Mesenchymal stem cell (in vitro differentiated cells and primary cell): Measurements from ENCODE around the gene NOSTRIN.

Experiments
- DNase-seq: peaks from one replicate; pipeline ENCODE4 v3.0.0-alpha.2; 2013
- H2AFZ ChIP-seq: one replicate; pipeline ENCODE4 v1.6.1; 2013; ENCODE audit warnings: low read depth, mild to moderate bottlenecking, control low read depth, inconsistent platforms, low read length, moderate library complexity
- H2AK5ac ChIP-seq: 2 replicates; pipeline ENCODE4 v1.6.1; 2013; ENCODE audit warnings: low read length, moderate library complexity, mild to moderate bottlenecking, inconsistent platforms; ENCODE audit not compliant: severe bottlenecking
- H2BK120ac ChIP-seq: one replicate; pipeline ENCODE4 v1.6.1; 2013; ENCODE audit warnings: low read depth, mild to moderate bottlenecking, inconsistent platforms, low read length, moderate library complexity
- H2BK12ac ChIP-seq, 2 experiments: one replicate each; pipeline ENCODE4 v1.6.1; 2013; ENCODE audit warnings: inconsistent platforms in 2 of 2, low read length in 2 of 2, mild to moderate bottlenecking in 2 of 2, moderate library complexity in 2 of 2, control low read depth in 1 of 2
- H2BK15ac ChIP-seq: one replicate; pipeline ENCODE4 v1.6.1; 2013; ENCODE audit warnings: mild to moderate bottlenecking, low read depth, inconsistent platforms; ENCODE audit not compliant: poor library complexity, severe bottlenecking
- H2BK5ac ChIP-seq: 2 replicates; pipeline ENCODE4 v1.6.1; 2013; ENCODE audit warnings: low read depth, mild to moderate bottlenecking, low read length, control low read depth, inconsistent platforms; ENCODE audit not compliant: poor library complexity, severe bottlenecking
- H3K14ac ChIP-seq, 2 experiments: one replicate each; pipeline ENCODE4 v1.6.1; 2013; ENCODE audit warnings: inconsistent platforms in 2 of 2, low read length in 2 of 2, control low read depth in 1 of 2, mild to moderate bottlenecking in 1 of 2, moderate library complexity in 1 of 2
- H3K18ac ChIP-seq, 2 experiments: one replicate each; pipeline ENCODE4 v1.6.1; 2013; ENCODE audit warnings: inconsistent platforms in 2 of 2, low read length in 2 of 2, control low read depth in 1 of 2, low read depth in 1 of 2, mild to moderate bottlenecking in 1 of 2
- H3K23ac ChIP-seq, 2 experiments: one replicate each; pipeline ENCODE4 v1.6.1; 2013; ENCODE audit warnings: inconsistent platforms in 2 of 2, low read length in 2 of 2, mild to moderate bottlenecking in 2 of 2, moderate library complexity in 2 of 2, control low read depth in 1 of 2
- H3K27ac ChIP-seq: 2 replicates; pipeline ENCODE4 v1.5.1; 2013; ENCODE audit warnings: mild to moderate bottlenecking, moderate library complexity, low read length, control low read depth, inconsistent platforms; ENCODE audit not compliant: poor library complexity, severe bottlenecking
- H3K27me3 ChIP-seq, 2 experiments: 2 replicates each; pipeline versions ENCODE4 v1.6.1 to v1.7.0; 2013; ENCODE audit warnings: low read length in 2 of 2, mild to moderate bottlenecking in 2 of 2, moderate library complexity in 2 of 2, control low read depth in 1 of 2, inconsistent platforms in 1 of 2; ENCODE audit not compliant: control insufficient read depth in 1 of 2, insufficient read depth in 1 of 2
- H3K36me3 ChIP-seq, 2 experiments: 2 replicates each; pipeline versions ENCODE4 v1.6.1 to v1.7.0; 2013; ENCODE audit warnings: low read length in 2 of 2, control low read depth in 1 of 2, inconsistent platforms in 1 of 2, low read depth in 1 of 2, mild to moderate bottlenecking in 1 of 2; ENCODE audit not compliant: insufficient read depth in 2 of 2, control insufficient read depth in 1 of 2
- H3K4ac ChIP-seq, 2 experiments: one replicate each; pipeline ENCODE4 v1.6.1; 2013; ENCODE audit warnings: inconsistent platforms in 2 of 2, low read length in 2 of 2, mild to moderate bottlenecking in 2 of 2, moderate library complexity in 2 of 2, control low read depth in 1 of 2, low read depth in 1 of 2
- H3K4me1 ChIP-seq: 2 replicates; pipeline ENCODE4 v1.6.1; 2013; ENCODE audit warnings: low read depth, low read length, control low read depth; ENCODE audit not compliant: control insufficient read depth, insufficient read depth
- H3K4me2 ChIP-seq: 2 replicates; pipeline ENCODE4 v1.6.1; 2013; ENCODE audit warnings: low read length, mild to moderate bottlenecking, inconsistent platforms; ENCODE audit not compliant: poor library complexity, severe bottlenecking
- H3K4me3 ChIP-seq, 2 experiments: 2 replicates each; pipeline versions ENCODE4 v1.5.1 to v1.7.0; 2013; ENCODE audit warnings: low read length in 2 of 2, mild to moderate bottlenecking in 2 of 2, control low read depth in 1 of 2, low read depth in 1 of 2; ENCODE audit not compliant: insufficient read depth in 1 of 2
- H3K79me1 ChIP-seq: replicated peaks from 2 replicates; pipeline ENCODE4 v1.6.1; 2013; ENCODE audit warnings: mild to moderate bottlenecking, control low read depth, low read length, inconsistent platforms; ENCODE audit not compliant: poor library complexity, severe bottlenecking
- H3K9ac ChIP-seq: 2 replicates; pipeline ENCODE4 v1.7.0; 2013; ENCODE audit warnings: mild to moderate bottlenecking, low read length, moderate library complexity
- H3K9me3 ChIP-seq: 2 replicates; pipeline ENCODE4 v1.7.0; 2013; ENCODE audit warnings: mild to moderate bottlenecking, low read length; ENCODE audit not compliant: control insufficient read depth
- H4K8ac ChIP-seq: one replicate; pipeline ENCODE4 v1.6.1; 2013; ENCODE audit warnings: inconsistent platforms, mild to moderate bottlenecking, low read length, moderate library complexity
- H4K91ac ChIP-seq: one replicate; pipeline ENCODE4 v1.6.1; 2013; ENCODE audit warnings: mild to moderate bottlenecking, low read length, inconsistent platforms
- WGBS: methylation state at CpG from one replicate; pipeline ENCODE4 v1.1.7; 2013; ENCODE audit warnings: mixed read lengths; 5-methylcytosine and 5-hydroxymethylcytosine counted together

NOSTRIN gene

DNA sequence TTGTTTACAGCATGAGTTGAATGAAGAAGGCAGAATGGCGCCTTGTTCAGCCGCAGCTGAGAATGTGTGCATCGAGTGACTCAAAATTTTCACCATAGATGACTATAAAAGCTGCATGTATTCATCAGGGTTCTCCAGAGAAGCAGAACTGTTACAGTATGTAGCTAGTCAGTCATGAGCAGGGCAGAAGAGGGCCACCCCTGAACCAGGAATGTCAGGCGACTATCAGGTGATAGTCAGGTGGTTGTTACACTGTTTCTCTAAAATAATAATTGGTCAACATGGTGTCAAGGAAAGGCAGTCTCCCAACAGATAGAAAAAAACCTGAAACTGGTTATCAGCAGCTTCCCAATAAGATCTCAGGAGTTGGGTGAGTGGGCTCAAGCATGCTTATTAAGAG, 20.2 kb upstream of the NOSTRIN start:
- DNase-seq, result no peak
- Histone ChIP-seq H3K18ac (no peak overlapping the region), H3K9me3 (no peaks in the 10 kb centered on the region), H2AK5ac (no peak overlapping the region), H4K91ac (no peak overlapping the region), H3K27ac (no peak overlapping the region), H4K8ac (no peak overlapping the region), H3K4me3 (no peak overlapping the region), H2BK5ac (no peak overlapping the region), H3K27me3 (peaks cover 0 to 8% of the 10 kb centered on the region in 2 experiments), H2BK12ac (no peak overlapping the region), H3K36me3 (no peaks in the 10 kb centered on the region), H2AFZ (no peak overlapping the region), H2BK15ac (no peak overlapping the region), H3K79me1 (no peaks in the 10 kb centered on the region), H3K4ac (no peak overlapping the region), H3K4me2 (no peak overlapping the region), H2BK120ac (no peak overlapping the region), H3K23ac (no peak overlapping the region), H3K9ac (no peak overlapping the region), H3K14ac (no peak overlapping the region), H3K4me1 (no peaks in the 10 kb centered on the region)
- 100% methylated on average over 3 of the region's 4 CpGs for WGBS

DNA sequence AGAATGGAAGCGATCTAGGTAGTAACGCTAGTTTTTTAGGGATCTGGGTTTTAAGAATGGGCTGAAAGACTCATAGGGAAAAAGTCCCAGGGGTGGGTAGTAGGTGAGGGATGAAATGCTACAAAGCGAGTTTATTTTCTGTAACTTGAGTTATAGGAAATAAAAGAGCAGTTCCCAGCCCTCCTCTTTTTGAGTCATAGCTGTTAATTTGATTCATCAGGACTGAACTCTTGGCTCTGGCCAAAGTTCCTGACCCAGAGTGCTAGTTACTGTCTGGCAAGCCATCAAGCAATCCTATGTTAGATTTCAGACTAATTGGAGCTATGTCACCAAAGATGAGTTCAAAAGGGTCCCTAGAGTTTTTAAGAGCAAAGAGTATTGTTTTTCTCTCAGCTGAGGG, 17.4 kb upstream of the NOSTRIN start:
- no peaks in the 10 kb centered on the region for H3K36me3 ChIP-seq
- no peak overlapping the region for H3K23ac ChIP-seq
- H3K14ac ChIP-seq, result no peak overlapping the region
- H3K79me1 ChIP-seq, result no peaks in the 10 kb centered on the region
- no peak overlapping the region for H2AFZ ChIP-seq
- no peak overlapping the region for H3K18ac ChIP-seq
- H3K4me2 ChIP-seq, result no peak overlapping the region
- H2BK5ac ChIP-seq, result no peak overlapping the region
- no peaks in the 10 kb centered on the region for H3K9me3 ChIP-seq
- H3K27me3 ChIP-seq, result peaks cover 0 to 18% of the 10 kb centered on the region in 2 experiments
- H3K27ac ChIP-seq, result no peak overlapping the region
- no peak overlapping the region for H3K9ac ChIP-seq
- H2BK120ac ChIP-seq, result no peak overlapping the region
- H3K4ac ChIP-seq, result no peak overlapping the region
- no peak for DNase-seq
- H3K4me1 ChIP-seq, result no peaks in the 10 kb centered on the region
- no peak overlapping the region for H4K91ac ChIP-seq
- 89% methylated on average over 3 of the region's 3 CpGs for WGBS
- no peak overlapping the region for H2BK12ac ChIP-seq
- no peak overlapping the region for H3K4me3 ChIP-seq
- H4K8ac ChIP-seq, result no peak overlapping the region
- no peak overlapping the region for H2BK15ac ChIP-seq
- H2AK5ac ChIP-seq, result no peak overlapping the region

DNA sequence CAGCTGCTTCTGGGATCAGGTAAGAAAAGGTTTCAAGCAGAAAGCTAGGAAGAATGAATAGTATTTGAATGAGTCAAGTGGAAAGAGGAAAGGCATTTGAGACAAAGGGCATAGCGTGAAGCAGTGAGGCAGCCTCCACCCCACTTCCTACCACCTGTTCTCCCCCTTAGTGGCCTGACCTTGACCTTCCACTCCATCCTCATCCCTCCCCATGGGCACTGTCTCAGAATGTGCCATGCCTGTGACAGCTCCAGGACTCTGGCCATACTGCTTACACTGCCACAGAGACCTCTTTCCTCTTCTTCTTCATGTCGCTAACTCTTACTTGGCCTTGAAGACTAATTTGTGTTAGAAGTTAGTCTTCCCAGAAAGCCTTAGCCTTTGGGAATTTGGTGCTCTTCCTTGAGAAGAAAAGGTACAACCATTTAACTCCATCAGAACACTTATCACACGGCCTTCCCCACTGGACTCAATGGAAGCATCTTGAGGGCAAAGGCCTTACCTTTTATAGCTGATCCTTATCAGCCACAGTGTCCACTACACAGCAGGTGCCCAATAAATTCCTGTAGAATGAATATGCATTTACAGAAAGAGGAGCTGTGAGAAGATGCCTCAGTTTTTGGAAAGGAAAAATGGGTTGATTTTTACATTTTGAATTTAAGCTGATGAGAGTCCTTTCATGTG, 15.2 kb upstream of the NOSTRIN start:
- peak overlapping the region in 1 of 2 experiments; percentile 59 for H2BK12ac ChIP-seq
- H3K27ac ChIP-seq, result no peak overlapping the region
- WGBS, result 87% methylated on average over 2 of the region's 3 CpGs
- no peaks in the 10 kb centered on the region for H3K79me1 ChIP-seq
- H3K9ac ChIP-seq, result no peak overlapping the region
- H2AK5ac ChIP-seq, result no peak overlapping the region
- DNase-seq, result no peak
- no peak overlapping the region for H4K8ac ChIP-seq
- peaks cover 0 to 18% of the 10 kb centered on the region in 2 experiments for H3K27me3 ChIP-seq
- no peak overlapping the region for H2BK120ac ChIP-seq
- no peak overlapping the region for H2BK15ac ChIP-seq
- H3K9me3 ChIP-seq, result no peaks in the 10 kb centered on the region
- H3K14ac ChIP-seq, result peak overlapping the region in 1 of 2 experiments; percentile 79
- no peak overlapping the region for H3K23ac ChIP-seq
- no peaks in the 10 kb centered on the region for H3K36me3 ChIP-seq
- no peak overlapping the region for H3K4me3 ChIP-seq
- no peak overlapping the region for H4K91ac ChIP-seq
- no peak overlapping the region for H3K4ac ChIP-seq
- no peak overlapping the region for H3K4me2 ChIP-seq
- no peak overlapping the region for H2AFZ ChIP-seq
- no peak overlapping the region for H2BK5ac ChIP-seq
- no peak overlapping the region for H3K18ac ChIP-seq
- no peaks in the 10 kb centered on the region for H3K4me1 ChIP-seq

DNA sequence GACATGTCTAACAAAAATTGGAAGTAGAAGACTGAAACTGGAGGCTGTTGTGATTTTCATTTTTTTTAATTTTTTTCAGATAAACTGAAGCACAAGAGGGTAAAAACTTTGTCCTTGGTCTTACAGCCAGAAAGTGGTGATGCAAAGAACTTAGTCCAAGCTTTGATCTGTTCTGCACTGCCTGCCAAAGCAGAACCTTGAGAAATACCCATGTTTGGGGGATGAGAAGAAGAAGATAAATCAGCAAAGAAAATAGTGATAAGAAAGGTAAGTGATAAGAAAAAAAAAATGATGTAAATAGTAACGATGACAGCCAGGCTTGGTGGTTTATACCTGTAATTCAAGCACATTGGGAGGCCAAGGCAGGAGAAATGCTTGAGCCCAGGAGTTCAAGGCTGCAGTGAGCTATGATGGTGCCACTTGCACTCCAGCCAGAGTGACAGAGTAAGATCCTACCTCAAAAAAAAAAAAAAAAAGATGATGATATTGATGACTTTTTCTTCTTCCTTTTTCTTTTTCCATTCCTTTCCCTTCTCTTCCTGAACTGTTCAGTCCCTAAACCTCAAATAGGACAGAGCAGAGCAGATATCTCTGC, 14.6 kb upstream of the NOSTRIN start:
- H4K91ac ChIP-seq, result no peak overlapping the region
- no peak overlapping the region for H3K4me2 ChIP-seq
- no peak overlapping the region for H2AK5ac ChIP-seq
- peaks cover 0 to 18% of the 10 kb centered on the region in 2 experiments for H3K27me3 ChIP-seq
- no peaks in the 10 kb centered on the region for H3K4me1 ChIP-seq
- H3K4me3 ChIP-seq, result no peak overlapping the region
- no peaks in the 10 kb centered on the region for H3K79me1 ChIP-seq
- H2BK12ac ChIP-seq, result no peak overlapping the region
- H3K4ac ChIP-seq, result no peak overlapping the region
- H3K18ac ChIP-seq, result no peak overlapping the region
- H3K23ac ChIP-seq, result no peak overlapping the region
- 90% methylated on average over 1 of the region's 1 CpG for WGBS
- no peaks in the 10 kb centered on the region for H3K9me3 ChIP-seq
- DNase-seq, result no peak
- H2BK15ac ChIP-seq, result no peak overlapping the region
- H3K27ac ChIP-seq, result no peak overlapping the region
- no peak overlapping the region for H4K8ac ChIP-seq
- no peak overlapping the region for H2BK120ac ChIP-seq
- H3K9ac ChIP-seq, result no peak overlapping the region
- no peak overlapping the region for H2BK5ac ChIP-seq
- no peak overlapping the region for H2AFZ ChIP-seq
- no peak overlapping the region for H3K14ac ChIP-seq
- H3K36me3 ChIP-seq, result no peaks in the 10 kb centered on the region
